ENCODE data around the gene PSMG1.

DNA sequence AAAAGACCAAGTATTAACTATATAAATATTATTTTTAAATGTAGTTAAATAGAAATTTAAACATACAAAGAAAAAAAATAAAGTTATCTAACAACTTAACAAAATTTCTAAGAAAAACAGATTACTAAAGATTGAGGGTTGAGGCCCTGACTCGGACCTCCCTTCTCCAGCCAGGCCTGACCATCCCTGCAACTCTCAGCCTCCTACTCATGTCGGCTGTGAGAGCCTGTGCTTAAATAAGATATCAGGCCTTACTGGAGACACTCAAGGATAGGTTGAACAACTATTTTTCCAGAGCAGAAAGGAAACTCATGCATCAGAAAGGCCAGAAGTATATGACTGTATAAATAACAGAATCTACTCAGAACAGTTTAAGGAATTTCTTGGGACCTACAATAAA lies 33.0 kb upstream of the PSMG1 start:
- TF ChIP-seq, protein P1, sequence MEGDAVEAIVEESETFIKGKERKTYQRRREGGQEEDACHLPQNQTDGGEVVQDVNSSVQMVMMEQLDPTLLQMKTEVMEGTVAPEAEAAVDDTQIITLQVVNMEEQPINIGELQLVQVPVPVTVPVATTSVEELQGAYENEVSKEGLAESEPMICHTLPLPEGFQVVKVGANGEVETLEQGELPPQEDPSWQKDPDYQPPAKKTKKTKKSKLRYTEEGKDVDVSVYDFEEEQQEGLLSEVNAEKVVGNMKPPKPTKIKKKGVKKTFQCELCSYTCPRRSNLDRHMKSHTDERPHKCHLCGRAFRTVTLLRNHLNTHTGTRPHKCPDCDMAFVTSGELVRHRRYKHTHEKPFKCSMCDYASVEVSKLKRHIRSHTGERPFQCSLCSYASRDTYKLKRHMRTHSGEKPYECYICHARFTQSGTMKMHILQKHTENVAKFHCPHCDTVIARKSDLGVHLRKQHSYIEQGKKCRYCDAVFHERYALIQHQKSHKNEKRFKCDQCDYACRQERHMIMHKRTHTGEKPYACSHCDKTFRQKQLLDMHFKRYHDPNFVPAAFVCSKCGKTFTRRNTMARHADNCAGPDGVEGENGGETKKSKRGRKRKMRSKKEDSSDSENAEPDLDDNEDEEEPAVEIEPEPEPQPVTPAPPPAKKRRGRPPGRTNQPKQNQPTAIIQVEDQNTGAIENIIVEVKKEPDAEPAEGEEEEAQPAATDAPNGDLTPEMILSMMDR (IDR thresholded peaks at IDR 0.05; ENCODE audit: poor library complexity), result no peak
- no peak for TF ChIP-seq EZH2phosphoT487 (IDR thresholded peaks at IDR 0.05; ENCODE audit: low read depth, severe bottlenecking, unreplicated experiment)

Data from hepatocyte (in vitro differentiated cells).